GM18907 (cell line): ENCODE data around the gene ARID1B.

Experiments
- ATAC-seq: cut with Tn5 transposase; IDR thresholded peaks from one replicate; pipeline ENCODE4 v1.9.1; 2021; ENCODE audit warnings: mild to moderate bottlenecking, moderate library complexity; ENCODE audit not compliant: unreplicated experiment

Gene ARID1B

DNA sequence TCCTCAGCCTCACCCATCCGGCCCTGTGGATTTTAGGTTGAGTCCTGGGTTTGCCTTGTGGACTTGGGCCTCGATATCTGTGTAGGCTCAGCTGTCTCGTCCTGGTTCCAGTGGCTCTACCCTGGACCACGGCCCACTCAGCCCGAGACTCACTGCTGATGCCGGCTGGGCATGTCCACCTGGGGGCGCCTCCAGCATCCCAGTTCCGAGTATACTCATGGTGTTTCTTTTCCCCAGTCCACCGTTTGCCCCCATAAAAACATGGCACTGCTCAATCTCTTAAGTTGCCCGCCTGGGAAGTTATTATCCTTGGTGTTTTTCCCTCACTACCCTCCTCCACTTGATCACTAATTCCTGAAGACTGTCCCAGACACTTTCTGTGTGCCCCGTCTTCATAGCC lies 99.1 kb downstream of the ARID1B start:
- no peak for ATAC-seq

DNA sequence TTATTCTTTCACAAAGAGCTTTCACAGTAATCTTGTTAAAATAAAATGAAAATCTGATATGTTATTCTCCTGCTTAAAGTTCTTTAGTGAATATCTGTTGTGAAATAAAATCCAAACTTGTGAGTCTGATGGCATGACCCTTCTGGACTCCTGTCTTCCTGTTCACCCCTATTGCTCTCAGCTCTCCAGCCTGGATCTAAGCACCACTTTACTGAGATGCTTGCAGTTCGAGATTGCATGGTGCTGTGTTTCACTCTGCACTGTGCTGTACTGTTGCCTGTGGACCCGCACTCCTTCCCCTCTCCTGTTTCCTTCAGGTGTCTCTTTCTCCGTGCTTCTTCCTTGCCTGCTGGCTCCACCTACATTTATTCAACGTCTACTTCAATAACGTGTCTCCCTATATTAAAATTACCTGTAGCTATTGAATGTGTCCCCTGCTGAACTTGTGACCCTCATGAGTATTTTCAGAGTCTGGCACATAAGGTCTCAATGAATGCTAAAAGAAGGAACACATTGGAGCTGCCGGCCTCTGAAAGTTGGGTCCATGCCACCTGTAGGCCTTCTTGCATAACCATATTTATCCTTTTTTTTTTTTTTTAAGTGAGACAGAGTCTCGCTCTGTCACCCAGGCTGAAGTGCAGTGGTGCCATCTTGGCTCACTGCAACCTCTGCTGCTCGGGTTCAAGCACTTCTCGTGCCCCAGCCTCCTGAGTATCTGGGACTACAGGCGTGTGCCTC lies 100.1 kb downstream of the ARID1B start:
- no peak for ATAC-seq

DNA sequence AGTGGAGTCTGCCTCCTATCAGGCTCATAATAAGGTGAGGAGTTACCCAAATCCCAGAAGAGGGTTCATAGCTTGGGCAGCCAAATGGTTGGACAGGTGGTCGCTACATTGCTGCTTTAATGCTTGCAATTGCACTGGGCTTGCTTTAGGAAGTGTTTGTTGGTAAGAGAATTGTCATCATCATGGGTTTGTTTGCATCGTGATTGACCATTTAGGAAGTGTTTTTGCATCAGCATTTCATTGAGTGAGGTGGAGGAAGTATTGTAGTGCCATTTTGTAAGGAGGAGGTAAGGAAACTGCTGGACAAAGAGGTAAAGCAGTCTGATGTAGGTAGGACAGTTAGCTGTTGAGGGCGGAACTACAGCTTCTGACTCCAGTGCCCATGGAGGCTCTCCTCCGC lies 101.5 kb downstream of the ARID1B start:
- no peak for ATAC-seq

DNA sequence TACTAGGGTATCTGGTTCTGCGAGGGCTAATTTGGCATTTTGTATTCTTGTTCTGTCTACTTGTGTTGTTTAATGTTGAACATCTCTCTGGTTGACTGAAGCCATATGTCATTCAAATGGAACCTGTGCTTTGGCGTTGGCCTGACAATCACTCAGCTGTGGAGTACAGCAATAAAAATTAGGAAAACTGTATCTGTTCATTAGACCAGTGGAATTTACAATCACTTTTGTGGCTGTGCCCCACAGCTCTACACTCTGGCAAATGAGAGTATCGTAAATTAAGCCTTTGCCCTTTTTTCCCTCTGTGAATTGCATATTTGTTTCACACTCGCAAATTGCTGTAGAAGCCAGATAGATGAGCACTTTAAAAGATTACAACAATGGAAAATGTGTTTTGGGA lies 102.0 kb downstream of the ARID1B start:
- ATAC-seq, result no peak

DNA sequence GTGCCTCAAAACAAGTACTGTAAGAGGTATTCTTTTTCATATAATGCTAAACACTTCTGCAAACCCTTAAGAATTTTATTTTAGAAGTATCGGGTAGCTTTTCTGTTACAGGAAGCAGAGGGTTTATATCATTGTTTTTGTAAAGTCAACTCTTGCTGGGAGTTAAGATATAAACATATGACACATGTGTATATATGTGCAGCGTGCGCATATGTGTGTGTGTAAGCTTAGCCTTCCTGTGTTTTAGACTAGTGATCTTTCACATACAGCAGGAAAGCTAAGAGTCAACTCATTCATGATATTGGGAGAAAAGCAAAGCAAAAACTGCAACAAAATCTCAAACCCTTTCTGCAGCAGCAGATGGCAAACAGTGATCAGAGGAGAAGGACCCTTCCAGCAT lies 102.4 kb downstream of the ARID1B start:
- ATAC-seq, result no peak

DNA sequence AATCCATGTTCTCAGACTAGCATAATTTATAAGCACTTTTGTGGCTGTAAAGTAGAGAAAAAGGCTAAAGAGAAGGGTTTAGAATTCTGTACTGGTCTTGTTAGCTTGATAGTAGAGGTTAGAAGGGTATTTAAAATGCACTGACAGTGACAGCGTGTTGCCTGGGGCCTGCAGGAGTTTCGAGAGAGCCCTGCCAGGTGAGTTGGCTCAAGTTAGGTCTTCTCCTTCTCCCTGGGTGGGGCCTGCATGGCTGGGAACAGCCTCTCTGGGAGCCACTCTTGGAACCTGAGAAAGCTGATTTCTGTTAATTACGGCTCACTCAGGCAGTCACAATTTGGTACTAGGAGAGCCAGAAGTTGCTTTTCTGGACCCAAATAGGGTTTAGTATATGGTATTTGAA lies 103.7 kb downstream of the ARID1B start:
- no peak for ATAC-seq

DNA sequence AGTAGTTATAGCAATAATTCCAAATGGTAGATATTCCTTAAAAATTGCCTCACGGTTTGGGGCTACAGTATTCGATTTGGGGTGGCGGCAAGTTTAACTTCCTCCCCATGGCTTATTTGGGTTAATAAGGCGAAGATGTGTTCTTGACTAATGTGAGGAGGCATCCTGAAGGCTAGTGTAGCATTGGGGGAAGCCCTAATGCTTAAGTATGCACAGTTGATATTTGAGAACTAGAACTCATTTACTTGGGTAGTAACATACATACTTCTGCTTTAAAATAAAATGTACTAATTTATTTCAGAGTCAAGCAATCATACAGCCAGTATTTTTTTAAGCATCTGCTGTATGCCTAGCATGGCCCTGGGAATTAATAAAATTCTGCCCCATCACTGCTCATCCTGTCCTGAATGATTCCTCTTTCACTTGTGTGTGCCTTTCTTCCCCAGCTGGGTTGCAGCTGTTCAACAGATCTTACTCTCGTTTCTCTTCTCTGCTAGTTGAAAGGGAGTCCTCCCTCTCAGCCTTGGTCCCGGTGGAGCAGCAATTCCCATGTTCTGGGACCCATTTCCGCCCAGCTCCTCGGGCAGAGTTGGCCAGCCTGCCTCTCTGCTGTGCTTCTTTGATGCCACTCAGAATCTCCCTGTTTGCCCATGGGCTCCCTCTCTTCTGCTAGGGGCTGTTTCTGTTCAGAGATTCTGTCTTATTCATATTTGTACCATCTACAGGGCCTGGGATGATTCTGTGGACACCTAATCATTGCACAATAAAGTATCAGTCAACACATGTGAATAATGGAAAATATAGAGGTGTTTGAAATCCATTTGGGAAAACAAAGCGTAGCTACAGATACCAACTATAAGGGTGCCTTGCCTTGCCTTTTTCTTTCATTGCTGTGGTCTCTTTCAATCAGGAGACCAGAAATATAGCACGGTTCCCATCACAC lies 104.8 kb downstream of the ARID1B start:
- ATAC-seq, result no peak

DNA sequence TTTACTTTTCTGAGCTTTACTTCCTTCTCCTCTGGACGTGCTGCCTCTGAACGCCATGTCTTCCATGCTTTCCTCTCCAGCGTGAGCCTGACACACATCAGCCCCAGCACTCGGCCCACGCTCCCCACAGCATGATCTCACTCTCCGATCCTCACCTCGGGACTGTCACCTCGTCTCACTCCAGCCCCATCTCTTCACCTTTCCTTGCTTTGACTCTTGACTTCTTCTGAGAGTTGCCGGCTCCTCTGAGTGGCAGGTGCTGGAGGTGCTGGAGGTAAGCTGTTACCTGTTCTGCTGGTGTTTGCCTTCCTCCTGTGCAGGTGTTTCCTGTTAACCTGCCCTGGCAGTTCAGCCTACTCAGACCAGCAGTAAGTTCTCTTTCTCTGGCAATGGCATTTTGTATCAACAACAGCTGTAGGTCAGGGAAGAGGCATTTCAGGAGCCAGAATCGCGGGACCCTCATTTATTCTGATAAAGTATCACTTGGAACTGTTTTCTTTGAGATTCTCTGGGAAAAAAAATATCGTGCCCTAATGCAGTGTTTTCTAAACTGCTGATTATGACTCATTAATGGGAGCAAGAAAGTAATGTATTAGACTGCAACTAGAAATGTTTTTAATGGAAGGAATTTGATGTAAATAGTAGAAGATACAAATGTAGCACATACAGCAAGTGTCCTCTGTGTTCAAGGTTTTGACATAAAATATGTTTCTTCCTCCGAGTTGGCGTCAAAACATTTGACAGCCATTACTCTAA lies 106.5 kb downstream of the ARID1B start:
- ATAC-seq, result peak; percentile 49

DNA sequence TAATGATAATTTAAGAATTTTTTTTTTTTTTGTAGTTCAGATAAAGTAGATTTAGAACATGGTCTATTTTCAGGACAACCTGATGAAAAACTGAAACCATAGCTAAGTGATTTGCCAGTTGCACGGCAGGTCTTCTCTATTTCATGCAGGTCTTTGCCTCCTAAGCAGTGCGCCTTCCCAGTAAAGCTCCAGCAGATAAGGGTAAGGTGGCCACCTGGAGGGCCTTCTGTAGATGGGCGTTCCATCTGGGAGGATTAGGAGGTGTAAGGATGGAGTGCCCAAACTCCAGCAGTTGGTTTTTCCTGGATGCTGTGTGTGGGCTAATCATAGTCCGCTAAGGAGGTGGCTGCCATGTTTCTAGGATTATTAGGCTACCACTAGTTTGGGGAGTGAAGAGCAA lies 107.1 kb downstream of the ARID1B start:
- no peak for ATAC-seq

DNA sequence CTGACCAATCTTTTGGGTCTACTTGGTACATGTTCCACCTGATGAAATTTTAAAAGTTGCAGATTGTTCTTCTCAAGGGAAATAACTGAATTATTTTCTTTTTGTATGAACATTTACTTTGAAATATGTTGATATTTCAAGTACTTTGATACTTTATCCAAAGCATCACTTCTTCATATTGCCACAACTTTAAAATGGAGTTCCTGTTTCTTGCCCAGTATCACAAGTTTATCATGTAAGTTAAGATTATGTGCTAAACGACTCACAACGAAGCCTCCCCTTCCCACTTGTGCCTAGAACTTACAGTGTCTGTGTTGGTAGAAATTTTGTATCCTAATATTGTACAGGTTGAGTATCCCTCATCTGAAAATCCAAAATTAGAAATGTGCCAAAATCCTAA lies 108.4 kb downstream of the ARID1B start:
- no peak for ATAC-seq

DNA sequence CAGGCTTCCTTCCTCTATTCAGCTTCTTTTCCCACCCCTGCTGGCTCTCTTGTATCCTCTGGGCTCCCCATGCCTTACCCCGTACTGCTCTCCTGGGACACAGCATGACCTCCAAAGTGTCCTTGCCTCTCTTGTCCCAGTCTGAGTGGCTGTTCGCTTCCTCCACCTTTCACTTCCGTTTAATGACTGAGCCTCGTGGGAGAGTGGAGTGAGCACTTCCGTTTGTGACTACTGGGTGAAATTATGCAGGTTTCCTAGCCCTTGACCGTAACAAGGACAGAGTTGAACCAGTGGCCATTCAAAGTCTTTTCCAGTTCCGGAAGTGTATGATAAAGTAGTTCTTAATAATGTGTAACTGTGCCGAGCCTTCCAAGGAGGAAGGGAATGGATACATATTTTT lies 109.2 kb downstream of the ARID1B start:
- ATAC-seq, result no peak

DNA sequence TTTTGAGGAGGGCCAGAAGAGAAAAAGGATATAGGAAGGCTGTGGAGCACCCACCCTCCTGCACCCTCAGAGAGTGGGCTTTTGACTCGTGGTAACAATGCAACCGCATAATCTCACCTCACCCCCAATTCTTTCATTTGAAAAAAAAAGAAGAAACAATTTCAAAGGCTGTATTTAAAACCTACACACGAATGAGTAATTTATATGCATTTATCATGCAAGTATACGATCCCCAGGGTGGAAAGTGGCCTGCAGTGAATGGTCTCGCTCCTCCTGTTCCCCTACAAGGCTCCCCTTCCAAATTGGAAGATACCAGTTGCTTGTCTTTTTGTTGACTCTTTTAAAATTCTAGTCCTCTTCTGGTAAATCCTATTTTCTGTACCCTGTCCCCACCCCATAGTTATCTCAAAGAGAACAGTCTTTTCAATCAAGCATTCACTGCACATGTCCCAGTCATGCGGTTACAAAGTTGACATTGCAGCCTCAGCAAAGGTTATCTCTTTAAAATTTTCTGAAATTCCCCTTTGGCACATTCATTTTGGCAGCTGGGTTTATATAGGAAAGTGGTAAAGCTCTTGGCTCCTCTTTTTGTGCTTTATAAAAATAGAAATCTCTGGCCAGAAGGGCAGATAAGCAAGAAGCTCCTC lies 110.6 kb downstream of the ARID1B start:
- ATAC-seq, result no peak

DNA sequence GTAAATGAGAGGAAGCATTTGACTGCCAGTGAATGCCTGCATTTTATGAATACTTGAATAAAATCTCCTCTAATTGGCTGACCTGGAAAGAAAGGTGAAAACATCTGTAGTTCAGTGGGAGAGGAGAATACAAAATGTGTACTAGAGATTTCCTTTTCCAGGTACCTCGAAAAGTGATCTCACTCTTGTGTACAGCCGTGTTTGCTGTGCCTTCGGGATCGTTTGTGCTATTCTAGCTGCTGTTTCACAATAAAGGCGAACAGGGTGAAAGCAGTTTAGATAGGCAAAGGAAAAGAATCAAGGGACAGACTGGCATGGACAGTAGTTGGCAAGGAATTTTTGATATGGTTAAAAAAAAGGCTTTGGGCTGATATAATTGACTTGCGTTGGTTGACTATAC lies 112.3 kb downstream of the ARID1B start:
- no peak for ATAC-seq

DNA sequence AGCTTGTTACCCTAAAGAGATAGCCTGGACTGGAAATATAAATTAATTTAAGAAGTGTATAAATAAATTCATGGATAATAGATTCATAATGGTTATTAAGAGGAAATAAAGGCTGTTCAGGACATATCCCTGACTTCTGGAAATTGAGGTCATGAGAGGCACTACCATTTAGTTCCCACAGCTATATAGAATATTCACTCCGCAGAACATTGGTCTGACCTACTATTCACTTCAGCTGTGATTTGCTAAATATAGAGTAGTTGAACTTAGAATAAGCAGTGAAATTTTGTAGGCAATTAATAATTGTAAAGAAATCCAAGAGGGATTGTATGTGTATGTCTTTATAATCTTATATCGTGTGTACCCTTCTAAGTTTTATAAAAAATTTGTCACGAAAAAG lies 112.8 kb downstream of the ARID1B start:
- ATAC-seq, result no peak

DNA sequence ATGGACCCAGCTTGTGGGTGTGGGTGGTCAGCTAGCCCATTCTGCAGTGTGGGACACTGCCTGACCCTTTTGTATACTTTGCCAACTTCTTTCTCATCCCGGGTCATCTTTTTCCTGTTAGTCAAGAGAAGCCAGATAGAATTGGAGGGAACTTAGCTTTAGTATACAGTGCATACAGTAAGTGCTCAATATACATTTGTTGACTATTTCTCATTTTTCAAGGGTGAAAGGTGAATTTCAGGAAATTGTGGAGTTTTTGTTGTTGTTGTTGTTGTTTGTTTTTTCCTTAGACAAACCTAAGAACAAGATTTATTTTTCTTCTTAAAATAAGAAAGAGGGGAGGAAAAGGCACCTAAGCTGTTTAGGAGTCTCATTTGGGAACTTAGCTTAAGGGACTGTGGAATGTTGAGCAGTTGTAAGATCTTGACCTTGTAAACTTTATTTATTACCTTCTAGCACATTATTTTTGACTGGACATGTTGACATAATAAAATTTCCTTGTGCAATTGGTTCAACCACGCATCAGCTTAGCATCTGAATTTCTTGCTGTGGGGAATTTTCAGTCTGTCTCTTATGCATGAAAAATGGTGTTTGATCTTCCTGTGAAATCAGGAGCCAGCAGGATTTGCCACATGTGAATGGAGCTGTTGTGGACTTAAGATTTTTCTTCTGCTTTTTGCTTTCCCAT lies 113.6 kb downstream of the ARID1B start:
- no peak for ATAC-seq

DNA sequence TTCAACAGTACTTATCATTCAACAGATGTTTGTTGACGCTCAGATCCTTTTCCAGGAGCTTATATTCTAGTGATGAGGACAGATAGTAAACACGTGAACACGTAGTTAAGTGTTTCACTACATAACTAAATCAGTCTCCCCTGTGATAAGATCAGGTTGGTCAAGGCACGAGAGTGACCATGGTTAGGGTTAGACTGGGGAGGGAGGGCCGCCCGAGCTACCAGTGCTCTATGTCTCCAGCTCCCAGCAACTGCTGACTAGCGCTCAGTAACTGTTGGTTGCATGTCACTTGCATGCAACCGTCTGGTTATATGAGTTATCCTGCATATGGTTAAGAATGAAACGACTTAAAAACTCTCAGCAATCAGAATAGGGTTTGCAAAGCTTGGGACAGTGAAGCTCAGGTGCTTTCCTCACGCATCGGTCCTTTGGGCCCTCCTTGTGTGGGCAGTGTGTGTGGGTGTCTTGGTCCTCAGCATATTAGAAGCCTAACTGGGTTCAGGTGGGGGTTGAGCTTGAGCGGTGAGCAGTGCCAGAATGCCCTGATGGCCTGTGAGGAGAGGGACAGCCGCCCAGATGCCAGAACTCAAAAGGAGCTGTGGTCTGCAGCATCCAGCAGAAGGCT lies 120.8 kb downstream of the ARID1B start:
- no peak for ATAC-seq

DNA sequence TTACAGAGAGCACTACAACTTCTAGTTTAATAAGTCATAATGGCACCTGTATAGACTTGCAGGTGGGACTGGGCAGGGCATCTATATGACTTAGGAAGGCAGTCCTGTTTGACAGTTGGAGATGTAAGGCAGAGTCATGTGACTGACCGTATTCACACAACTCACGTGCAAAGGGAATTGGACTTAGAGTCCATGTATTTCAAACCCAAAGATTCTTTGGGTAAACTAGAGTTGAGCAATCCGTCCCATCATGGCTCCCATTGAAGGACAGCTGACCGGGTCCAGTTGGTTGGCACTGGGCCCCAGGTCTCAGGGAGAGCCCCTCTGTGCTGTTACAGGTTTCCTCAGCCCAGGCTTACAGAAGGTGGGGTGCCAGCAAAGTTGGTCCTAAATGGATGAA lies 121.9 kb downstream of the ARID1B start:
- no peak for ATAC-seq

DNA sequence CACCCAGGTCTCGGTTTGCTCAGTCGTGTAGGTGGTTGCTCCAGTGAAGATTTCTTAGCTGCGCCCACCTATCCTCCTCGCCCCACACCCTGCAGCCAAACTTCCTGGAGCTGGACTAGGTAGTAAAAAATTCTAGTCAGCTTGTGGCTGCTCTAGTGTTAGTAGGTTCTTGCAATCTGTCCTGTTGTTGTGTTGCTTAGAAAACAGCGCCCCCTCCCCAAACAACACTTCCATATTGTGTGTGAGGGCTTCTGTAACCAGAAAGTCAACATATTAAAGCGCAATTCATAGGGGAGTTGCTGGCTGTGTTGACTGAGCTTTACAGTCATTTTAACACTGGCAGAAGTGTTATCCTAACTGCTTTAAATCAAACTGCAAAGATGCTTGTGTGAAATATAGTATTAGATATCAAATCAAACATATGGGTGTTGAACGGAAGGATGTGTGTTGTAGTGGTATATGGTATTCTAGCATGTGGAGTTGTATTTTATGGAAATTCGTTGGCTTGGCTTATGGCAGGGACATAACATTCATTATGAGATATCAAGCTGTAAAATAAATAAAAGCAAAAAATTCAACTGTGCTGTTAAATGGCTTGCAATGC lies 122.5 kb downstream of the ARID1B start:
- ATAC-seq, result no peak

DNA sequence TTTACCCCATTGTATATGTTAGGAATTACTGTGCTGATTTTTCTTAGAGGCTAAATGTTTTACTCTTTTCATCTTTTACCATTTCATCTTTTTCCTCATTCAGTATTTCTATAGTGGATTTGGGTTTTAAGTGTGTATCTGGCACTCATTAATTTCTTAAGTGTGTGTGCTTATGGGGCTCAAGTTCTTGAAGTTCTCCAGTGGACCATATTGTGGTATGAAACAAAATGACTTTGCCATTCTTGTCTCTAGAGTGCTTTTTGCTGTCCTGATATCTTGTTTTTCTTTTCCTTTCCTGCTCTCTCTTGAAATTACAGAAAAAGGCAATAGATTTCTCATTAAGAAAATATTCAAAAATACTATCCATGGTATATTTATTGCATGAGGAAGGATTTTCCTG lies 123.1 kb downstream of the ARID1B start:
- no peak for ATAC-seq
